ENCODE measurements around the gene CCNI2. TPM values are rescaled to one million over a fixed set of nuclear protein-coding genes. Genes with fewer than 3 reads are reported as not detected.
"Not testable (repeated sequence)": the region's sequence is repeated elsewhere in the genome, so short reads cannot be mapped to it uniquely, and the experiment has no call there.

The CCNI2 gene
- total and polyA plus RNA-seq, 2 donors (not counting 1 experiment from before 2014, with no cell fraction given), result not detected

DNA sequence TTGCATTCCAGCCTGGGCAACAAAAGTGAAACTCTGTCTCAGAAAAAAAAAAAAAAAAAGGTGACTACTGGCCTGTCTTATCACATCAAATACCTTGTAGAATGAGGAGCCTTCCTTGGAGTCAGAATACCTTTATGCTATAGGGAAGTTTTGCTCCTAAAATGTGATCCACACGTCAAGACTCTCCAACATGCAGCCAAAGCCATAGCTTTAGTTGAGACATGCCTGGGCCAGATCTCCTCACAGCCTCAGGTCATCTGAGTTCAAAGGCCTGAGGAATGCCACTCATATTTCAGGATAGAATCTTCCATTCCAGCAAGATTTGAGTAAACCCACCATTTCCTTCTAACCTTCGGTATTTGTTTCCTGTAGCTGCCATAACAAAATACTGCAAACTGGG is 52.2 kb downstream of the CCNI2 start:
- H3K9me3 ChIP-seq (ENCODE audit: control insufficient read depth, insufficient read depth, low read depth, low read length), result no peaks in the 10 kb centered on the region
- no peak overlapping the region for H3K27ac ChIP-seq (ENCODE audit: insufficient read depth, low read length)
- no peaks in the 10 kb centered on the region for H3K79me2 ChIP-seq (ENCODE audit: control insufficient read depth, insufficient read depth, low read length)
- no peak overlapping the region for H3K4me3 ChIP-seq (replicated peaks in 1 of 4; ENCODE audit: control extremely low read depth in 1 of 4, insufficient read depth in 1 of 4, low read depth in 3 of 4, low read length in 4 of 4)
- no peaks in the 10 kb centered on the region for H3K36me3 ChIP-seq (ENCODE audit: control insufficient read depth, insufficient read depth, low read length)
- no peak for TF ChIP-seq EZH2 (IDR thresholded peaks at IDR 0.05; ENCODE audit: low read length, missing control alignments)
- TF ChIP-seq, protein P1, sequence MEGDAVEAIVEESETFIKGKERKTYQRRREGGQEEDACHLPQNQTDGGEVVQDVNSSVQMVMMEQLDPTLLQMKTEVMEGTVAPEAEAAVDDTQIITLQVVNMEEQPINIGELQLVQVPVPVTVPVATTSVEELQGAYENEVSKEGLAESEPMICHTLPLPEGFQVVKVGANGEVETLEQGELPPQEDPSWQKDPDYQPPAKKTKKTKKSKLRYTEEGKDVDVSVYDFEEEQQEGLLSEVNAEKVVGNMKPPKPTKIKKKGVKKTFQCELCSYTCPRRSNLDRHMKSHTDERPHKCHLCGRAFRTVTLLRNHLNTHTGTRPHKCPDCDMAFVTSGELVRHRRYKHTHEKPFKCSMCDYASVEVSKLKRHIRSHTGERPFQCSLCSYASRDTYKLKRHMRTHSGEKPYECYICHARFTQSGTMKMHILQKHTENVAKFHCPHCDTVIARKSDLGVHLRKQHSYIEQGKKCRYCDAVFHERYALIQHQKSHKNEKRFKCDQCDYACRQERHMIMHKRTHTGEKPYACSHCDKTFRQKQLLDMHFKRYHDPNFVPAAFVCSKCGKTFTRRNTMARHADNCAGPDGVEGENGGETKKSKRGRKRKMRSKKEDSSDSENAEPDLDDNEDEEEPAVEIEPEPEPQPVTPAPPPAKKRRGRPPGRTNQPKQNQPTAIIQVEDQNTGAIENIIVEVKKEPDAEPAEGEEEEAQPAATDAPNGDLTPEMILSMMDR (conservative IDR thresholded peaks at IDR 0.05 in 1 of 2, IDR thresholded peaks at IDR 0.05 in 1 of 2; ENCODE audit: low read depth in 1 of 2, low read length in 2 of 2), result no peak
- no peak overlapping the region for H3K4me2 ChIP-seq (ENCODE audit: extremely low read depth, insufficient read depth, low read length)
- H4K20me1 ChIP-seq (ENCODE audit: control insufficient read depth, extremely low read depth, insufficient read depth, low read length), result no peaks in the 10 kb centered on the region
- H3K9ac ChIP-seq (ENCODE audit: insufficient read depth, low read length), result no peak overlapping the region
- DNase-seq (ENCODE audit: low read depth in 2 of 2), result no peak
- peaks cover 8% of the 10 kb centered on the region for H3K27me3 ChIP-seq (ENCODE audit: control insufficient read depth, insufficient read depth, low read length)
- H2AFZ ChIP-seq (ENCODE audit: low read length), result no peak overlapping the region
- no peaks in the 10 kb centered on the region for H3K4me1 ChIP-seq (ENCODE audit: control insufficient read depth, extremely low read depth, insufficient read depth, low read length)

DNA sequence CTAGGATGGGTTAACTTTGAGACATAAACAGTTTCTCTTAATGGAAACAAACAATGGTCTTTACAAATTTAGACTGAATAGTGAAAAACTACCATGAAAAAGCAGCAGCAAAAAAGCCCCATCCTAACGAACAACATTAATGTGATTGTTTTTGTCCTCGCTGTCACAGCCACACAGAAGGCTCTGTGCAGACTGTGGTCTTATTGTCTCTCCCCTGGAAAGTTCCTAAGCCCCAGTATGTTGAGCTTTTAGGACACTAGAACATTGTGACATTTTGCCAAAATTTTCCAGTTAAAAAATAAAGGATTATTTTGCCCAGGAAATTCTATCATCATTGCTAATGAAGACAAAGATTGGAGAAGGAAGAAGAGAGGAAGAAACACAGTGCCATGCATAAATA is 53.3 kb downstream of the CCNI2 start:
- H3K27ac ChIP-seq (ENCODE audit: insufficient read depth, low read length), result no peak overlapping the region
- H3K27me3 ChIP-seq (ENCODE audit: control insufficient read depth, insufficient read depth, low read length), result peaks cover 8% of the 10 kb centered on the region
- no peak overlapping the region for H2AFZ ChIP-seq (ENCODE audit: low read length)
- H3K9ac ChIP-seq (ENCODE audit: insufficient read depth, low read length), result no peak overlapping the region
- H3K4me3 ChIP-seq (replicated peaks in 1 of 4; ENCODE audit: control extremely low read depth in 1 of 4, insufficient read depth in 1 of 4, low read depth in 3 of 4, low read length in 4 of 4), result no peak overlapping the region
- no peak for DNase-seq (ENCODE audit: low read depth in 2 of 2)
- no peaks in the 10 kb centered on the region for H3K36me3 ChIP-seq (ENCODE audit: control insufficient read depth, insufficient read depth, low read length)
- H3K9me3 ChIP-seq (ENCODE audit: control insufficient read depth, insufficient read depth, low read depth, low read length), result no peaks in the 10 kb centered on the region
- no peaks in the 10 kb centered on the region for H4K20me1 ChIP-seq (ENCODE audit: control insufficient read depth, extremely low read depth, insufficient read depth, low read length)
- no peak overlapping the region for H3K4me2 ChIP-seq (ENCODE audit: extremely low read depth, insufficient read depth, low read length)
- TF ChIP-seq, protein P1 (conservative IDR thresholded peaks at IDR 0.05 in 1 of 2, IDR thresholded peaks at IDR 0.05 in 1 of 2; ENCODE audit: low read depth in 1 of 2, low read length in 2 of 2), result no peak
- TF ChIP-seq EZH2 (IDR thresholded peaks at IDR 0.05; ENCODE audit: low read length, missing control alignments), result no peak
- H3K4me1 ChIP-seq (ENCODE audit: control insufficient read depth, extremely low read depth, insufficient read depth, low read length), result no peaks in the 10 kb centered on the region
- H3K79me2 ChIP-seq (ENCODE audit: control insufficient read depth, insufficient read depth, low read length), result no peaks in the 10 kb centered on the region

DNA sequence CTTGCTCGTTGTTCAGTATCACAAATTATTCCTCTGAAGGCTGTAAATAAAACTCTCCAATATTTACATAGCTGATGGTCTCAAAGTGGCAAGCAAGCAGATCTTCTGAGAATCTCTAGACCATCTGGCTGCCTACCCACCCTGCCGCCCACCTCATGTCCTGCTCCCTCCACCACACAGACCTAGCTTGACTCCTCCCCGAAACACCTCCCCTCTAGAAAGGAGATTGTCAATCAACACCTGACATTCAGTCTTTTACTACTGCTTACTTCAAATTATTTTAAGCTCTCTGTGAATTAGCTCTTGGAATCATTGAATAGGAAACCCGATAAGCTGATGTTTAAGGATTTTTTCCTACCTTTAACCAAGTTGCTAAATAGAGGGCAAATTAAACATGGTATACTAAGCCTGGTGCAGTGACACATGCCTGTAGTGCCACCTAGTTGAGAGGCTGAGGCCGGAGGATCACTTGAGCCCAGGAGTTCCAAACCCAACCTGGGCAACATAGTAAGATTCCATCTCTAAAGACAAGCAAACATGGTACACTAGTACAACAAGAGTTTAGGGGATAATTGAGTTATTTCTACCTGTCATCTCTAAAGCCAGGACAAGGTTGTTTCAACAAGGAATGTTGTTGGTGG is 54.9 kb downstream of the CCNI2 start:
- DNase-seq (ENCODE audit: low read depth in 2 of 2), result no peak
- no peak overlapping the region for H3K4me3 ChIP-seq (replicated peaks in 1 of 4; ENCODE audit: control extremely low read depth in 1 of 4, insufficient read depth in 1 of 4, low read depth in 3 of 4, low read length in 4 of 4)
- no peak for TF ChIP-seq EZH2 (IDR thresholded peaks at IDR 0.05; ENCODE audit: low read length, missing control alignments)
- TF ChIP-seq, protein P1 (conservative IDR thresholded peaks at IDR 0.05 in 1 of 2, IDR thresholded peaks at IDR 0.05 in 1 of 2; ENCODE audit: low read depth in 1 of 2, low read length in 2 of 2), result no peak
- H2AFZ ChIP-seq (ENCODE audit: low read length), result no peak overlapping the region
- no peaks in the 10 kb centered on the region for H3K79me2 ChIP-seq (ENCODE audit: control insufficient read depth, insufficient read depth, low read length)
- H3K27ac ChIP-seq (ENCODE audit: insufficient read depth, low read length), result no peak overlapping the region
- peaks cover 8% of the 10 kb centered on the region for H3K27me3 ChIP-seq (ENCODE audit: control insufficient read depth, insufficient read depth, low read length)
- no peaks in the 10 kb centered on the region for H4K20me1 ChIP-seq (ENCODE audit: control insufficient read depth, extremely low read depth, insufficient read depth, low read length)
- no peak overlapping the region for H3K9ac ChIP-seq (ENCODE audit: insufficient read depth, low read length)
- no peaks in the 10 kb centered on the region for H3K4me1 ChIP-seq (ENCODE audit: control insufficient read depth, extremely low read depth, insufficient read depth, low read length)
- no peak overlapping the region for H3K4me2 ChIP-seq (ENCODE audit: extremely low read depth, insufficient read depth, low read length)
- no peaks in the 10 kb centered on the region for H3K36me3 ChIP-seq (ENCODE audit: control insufficient read depth, insufficient read depth, low read length)
- H3K9me3 ChIP-seq (ENCODE audit: control insufficient read depth, insufficient read depth, low read depth, low read length), result no peaks in the 10 kb centered on the region

DNA sequence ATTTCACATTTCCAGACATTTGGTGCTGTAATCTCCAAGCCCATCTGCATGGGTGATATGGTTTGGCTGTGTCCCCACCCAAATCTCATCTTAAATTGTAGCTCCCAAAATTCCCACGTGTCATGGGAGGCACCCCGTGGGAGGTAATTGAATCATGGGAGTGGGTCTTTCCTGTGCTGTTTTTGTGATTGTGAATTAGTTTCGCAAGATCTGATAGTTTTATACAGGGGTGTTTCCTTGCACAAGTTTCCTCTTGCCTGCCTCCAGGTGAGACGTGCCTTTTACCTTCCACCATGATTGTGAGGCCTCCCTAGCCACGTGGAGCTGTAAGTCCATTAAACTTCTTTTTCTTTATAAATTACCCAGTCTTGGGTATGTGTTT is 55.5 kb downstream of the CCNI2 start:
- DNase-seq (ENCODE audit: low read depth in 2 of 2); H3K4me1 ChIP-seq (ENCODE audit: control insufficient read depth, extremely low read depth, insufficient read depth, low read length); H3K4me2 ChIP-seq (ENCODE audit: extremely low read depth, insufficient read depth, low read length); H3K36me3 ChIP-seq (ENCODE audit: control insufficient read depth, insufficient read depth, low read length); H3K27ac ChIP-seq (ENCODE audit: insufficient read depth, low read length); H3K4me3 ChIP-seq (replicated peaks in 1 of 4; ENCODE audit: control extremely low read depth in 1 of 4, insufficient read depth in 1 of 4, low read depth in 3 of 4, low read length in 4 of 4); H3K9ac ChIP-seq (ENCODE audit: insufficient read depth, low read length); H3K27me3 ChIP-seq (ENCODE audit: control insufficient read depth, insufficient read depth, low read length); H4K20me1 ChIP-seq (ENCODE audit: control insufficient read depth, extremely low read depth, insufficient read depth, low read length); H2AFZ ChIP-seq (ENCODE audit: low read length); H3K79me2 ChIP-seq (ENCODE audit: control insufficient read depth, insufficient read depth, low read length); H3K9me3 ChIP-seq (ENCODE audit: control insufficient read depth, insufficient read depth, low read depth, low read length): not testable (repeated sequence)
